Pancreas (tissue), 10 donors: ENCODE data around the gene NR5A1. TPM values are rescaled to one million over a fixed set of nuclear protein-coding genes. Genes with fewer than 3 reads are reported as not detected.

Experiments used
- ATAC-seq, 4 donors: fragments of 200-7000 bp; cut with Tn5 transposase; one replicate each; pipeline versions ENCODE4 v1.8.0 to v1.9.1; 2020; ENCODE audit warnings: mild to moderate bottlenecking in 4 of 4, moderate library complexity in 4 of 4
- DNase-seq, 6 donors: peaks; one replicate each; pipeline ENCODE4 v3.0.0-alpha.2; 2020
- FAIRE-seq: peaks from 2 replicates; lab custom pipeline; 2012; peaks lifted over from hg19 to GRCh38; lab: Jason Lieb, UNC
- H3K27ac ChIP-seq, 4 donors: fragments of 200-600 bp; sonication (generic); 1 replicate in 3 of 4; 2 replicates in 1 of 4; pipeline versions ENCODE4 v1.5.0 to v1.8.0; 2020
- H3K27me3 ChIP-seq, 4 donors: fragments of 200-600 bp; one replicate each; pipeline ENCODE4 v1.8.0; 2021
- H3K36me3 ChIP-seq, 3 donors: fragments of 200-600 bp; sonication (generic) in 1 of 3; one replicate each; pipeline versions ENCODE4 v1.5.0 to v1.8.0; 2020 to 2021
- H3K4me1 ChIP-seq, 3 donors: fragments of 200-600 bp; one replicate each; pipeline ENCODE4 v1.8.0; 2021
- H3K4me3 ChIP-seq, 4 donors: fragments of 200-600 bp; sonication (generic) in 2 of 4; one replicate each; pipeline versions ENCODE4 v1.5.0 to v1.8.0; 2020 to 2021
- H3K9me3 ChIP-seq, 4 donors: fragments of 200-600 bp; one replicate each; pipeline ENCODE4 v1.8.0; 2021
- WGBS, 2 donors: extraction: QIAGEN DNeasy Blood & Tissue Kit; methylation state at CpG; one replicate each; pipeline ENCODE4 v1.1.7; 2013; 5-methylcytosine and 5-hydroxymethylcytosine counted together
- intact Hi-C, 3 donors: fragments of 100-400 bp; cut with DNase I; formaldehyde crosslinking; loops; one replicate each; pipeline versions ENCODE4 v1.11.1 to v1.14.2; 2022
- polyA plus RNA-seq, 2 donors: library from polyadenylated mRNA; stranded (reverse); fragments of 200-250 nt; gene quantifications; one replicate each; pipeline ENCODE4 v1.2.3, GENCODE V29; 2013
- total RNA-seq, 6 donors: library from RNA; stranded (reverse); fragmentation: NEBNext Ultra II Directional in 4 of 6; extraction: Animal tissue kit (Norgen Biotek cat#: 25700) in 4 of 6; gene quantifications; one replicate each; pipeline versions ENCODE4 v1.2.1 to v1.2.4, GENCODE V29; 2021 to 2023
- TF ChIP-seq, protein P1 (sequence below), 4 donors: fragments of 200-600 bp; sonication (generic) in 3 of 4; IDR thresholded peaks; one replicate each; pipeline versions ENCODE4 v1.5.0 to v1.8.0; 2021; ENCODE audit warnings: antibody characterized with exemption in 4 of 4
- donor health status: healthy with polysubstance abuse.
- donor health status: DM: no; HTN: no; CAD: no; lungs with moderate emphysema.
- donor health status: DM: no; HTN: no; CAD: no.
- donor health status: control.
- donor health status: control.
- donor health status: Bipolar disorder and iron deficiency.
- donor health status: DM: yes; HTN: yes; CAD: no.
- donor health status: DM: no; HTN: no; CAD: no.
- donor health status: DM: no; HTN: no; CAD: no.
- donor health status: DM: yes; HTN: yes; CAD: no.

Gene NR5A1
- total and polyA plus RNA-seq, 8 donors, result 0.05 to 0.28 TPM; not detected in 6

DNA sequence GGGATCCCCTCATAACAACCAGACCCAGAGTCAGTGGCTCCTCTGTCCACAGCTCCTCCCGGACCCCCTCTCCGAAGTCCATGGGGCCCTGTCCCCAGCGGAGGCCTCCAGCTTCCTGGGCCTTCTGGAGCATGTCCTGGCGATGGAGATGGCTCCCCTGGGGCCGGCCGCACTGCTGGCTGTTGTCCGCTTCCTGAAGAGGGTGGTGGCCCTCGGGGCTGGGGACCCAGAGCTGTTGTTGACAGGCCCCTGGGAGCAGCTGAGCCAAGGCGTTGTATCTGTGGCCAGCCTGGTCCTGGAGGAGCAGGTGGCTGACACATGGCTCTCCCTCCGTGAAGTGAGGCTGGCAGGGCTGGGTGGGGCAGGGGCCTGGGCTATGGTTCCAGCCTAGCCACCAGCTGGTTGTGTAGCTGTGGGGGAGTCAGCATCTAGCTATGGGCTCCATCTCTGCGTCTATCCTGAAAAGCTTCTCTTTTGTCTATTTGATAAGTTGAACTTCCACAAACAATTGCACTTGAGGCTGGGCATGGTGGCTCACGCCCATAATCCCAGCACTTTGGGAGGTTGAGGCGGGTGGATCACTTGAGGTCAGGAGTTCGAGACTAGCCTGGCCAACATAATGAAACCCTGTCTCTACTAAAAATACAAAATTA lies 52.3 kb downstream of the NR5A1 start:
- FAIRE-seq (no peak), ATAC-seq (no peak), DNase-seq (peak in 2 of 6 donors; percentile 52 to 60)
- TF ChIP-seq, protein P1, sequence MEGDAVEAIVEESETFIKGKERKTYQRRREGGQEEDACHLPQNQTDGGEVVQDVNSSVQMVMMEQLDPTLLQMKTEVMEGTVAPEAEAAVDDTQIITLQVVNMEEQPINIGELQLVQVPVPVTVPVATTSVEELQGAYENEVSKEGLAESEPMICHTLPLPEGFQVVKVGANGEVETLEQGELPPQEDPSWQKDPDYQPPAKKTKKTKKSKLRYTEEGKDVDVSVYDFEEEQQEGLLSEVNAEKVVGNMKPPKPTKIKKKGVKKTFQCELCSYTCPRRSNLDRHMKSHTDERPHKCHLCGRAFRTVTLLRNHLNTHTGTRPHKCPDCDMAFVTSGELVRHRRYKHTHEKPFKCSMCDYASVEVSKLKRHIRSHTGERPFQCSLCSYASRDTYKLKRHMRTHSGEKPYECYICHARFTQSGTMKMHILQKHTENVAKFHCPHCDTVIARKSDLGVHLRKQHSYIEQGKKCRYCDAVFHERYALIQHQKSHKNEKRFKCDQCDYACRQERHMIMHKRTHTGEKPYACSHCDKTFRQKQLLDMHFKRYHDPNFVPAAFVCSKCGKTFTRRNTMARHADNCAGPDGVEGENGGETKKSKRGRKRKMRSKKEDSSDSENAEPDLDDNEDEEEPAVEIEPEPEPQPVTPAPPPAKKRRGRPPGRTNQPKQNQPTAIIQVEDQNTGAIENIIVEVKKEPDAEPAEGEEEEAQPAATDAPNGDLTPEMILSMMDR (IDR thresholded peaks at IDR 0.05), result no peak
- Histone ChIP-seq H3K9me3 (no peaks in the 10 kb centered on the region), H3K27me3 (peaks cover 0 to 3% (median 0%) of the 10 kb centered on the region in 4 donors), H3K27ac (no peak overlapping the region), H3K4me1 (no peaks in the 10 kb centered on the region), H3K4me3 (no peak overlapping the region), H3K36me3 (no peaks in the 10 kb centered on the region)
- 85 to 88% methylated on average over 14 of the region's 14 CpGs for WGBS, 2 donors
- intact Hi-C loops, result no loop called here

DNA sequence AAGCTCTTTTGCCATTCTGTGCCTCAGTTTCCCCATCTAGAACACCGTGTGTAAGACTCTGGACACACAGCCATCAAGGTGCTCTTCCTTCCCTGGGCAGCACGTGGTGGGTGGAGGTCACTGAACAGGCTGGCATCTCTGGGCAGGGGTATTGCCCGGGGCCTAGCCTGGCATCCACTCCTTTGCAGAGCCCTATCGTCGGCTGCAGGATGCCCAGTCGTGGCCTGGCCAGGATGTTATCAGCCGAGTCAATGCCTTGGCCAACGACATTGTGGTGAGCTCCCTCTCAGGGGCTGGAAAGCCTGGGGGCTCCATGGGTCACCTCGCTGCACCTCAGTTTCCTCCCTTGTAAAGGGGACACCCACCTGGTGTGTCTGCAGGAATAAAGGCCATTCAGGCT lies 52.9 kb downstream of the NR5A1 start:
- 70 to 85% methylated on average over 9 of the region's 9 CpGs for WGBS, 2 donors
- Histone ChIP-seq H3K9me3 (no peaks in the 10 kb centered on the region), H3K36me3 (no peaks in the 10 kb centered on the region)

DNA sequence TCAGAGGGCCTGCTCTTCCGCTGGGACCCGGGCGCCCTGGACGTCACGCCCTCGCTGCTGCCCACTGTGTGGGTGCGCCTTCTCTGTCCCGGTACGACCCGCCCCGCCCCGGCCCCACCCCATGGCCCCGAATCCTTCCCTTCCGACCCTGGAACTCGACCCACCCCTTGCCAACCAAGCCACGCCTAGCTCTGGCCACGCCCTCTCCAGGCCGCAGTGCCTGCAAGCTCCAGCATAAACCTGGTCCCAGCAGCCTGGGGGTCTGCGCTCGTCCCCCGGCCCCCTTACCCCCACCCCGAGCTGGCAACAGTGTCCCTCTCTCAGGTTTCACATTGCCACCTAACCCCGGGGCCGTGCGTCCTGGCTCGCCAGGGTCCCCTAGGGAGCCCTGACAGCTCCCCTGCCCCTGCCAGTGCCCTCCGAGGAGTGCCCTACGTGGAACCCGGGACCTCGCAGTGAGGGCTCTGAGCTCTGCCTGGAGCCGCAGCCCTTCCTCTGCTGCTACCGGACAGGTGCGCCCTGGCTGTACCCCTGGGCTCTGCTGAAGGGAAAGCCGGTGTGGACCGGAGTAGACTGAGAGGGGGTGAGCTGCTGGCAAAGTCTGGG lies 53.5 kb downstream of the NR5A1 start:
- H3K27ac ChIP-seq, result no peak overlapping the region
- H3K4me1 ChIP-seq, result no peaks in the 10 kb centered on the region
- no peaks in the 10 kb centered on the region for H3K36me3 ChIP-seq
- intact Hi-C loops, result no loop called here
- no peaks in the 10 kb centered on the region for H3K9me3 ChIP-seq
- TF ChIP-seq, protein P1 (IDR thresholded peaks at IDR 0.05), result no peak
- H3K4me3 ChIP-seq, result peak overlapping the region in 1 of 4 donors; percentile 22
- peak in 2 of 4 donors; percentile 29 to 33 for ATAC-seq
- 28 to 33% methylated on average over 29 to 35 of the region's 35 CpGs for WGBS, 2 donors
- peaks cover 0 to 3% (median 0%) of the 10 kb centered on the region in 4 donors for H3K27me3 ChIP-seq
- no peak for FAIRE-seq
- DNase-seq, result peak in 2 of 6 donors; percentile 49 to 55

More for the DNA sequence above, 52.9 kb downstream of the NR5A1 start:
- FAIRE-seq, result no peak
- Histone ChIP-seq H3K4me1 (no peaks in the 10 kb centered on the region), H3K27ac (no peak overlapping the region), H3K27me3 (peaks cover 0 to 3% (median 0%) of the 10 kb centered on the region in 4 donors), H3K4me3 (no peak overlapping the region)
- no peak for ATAC-seq
- TF ChIP-seq, protein P1 (IDR thresholded peaks at IDR 0.05), result no peak
- DNase-seq, result peak in 1 of 6 donors; percentile 32
- intact Hi-C loops, result no loop called here

DNA sequence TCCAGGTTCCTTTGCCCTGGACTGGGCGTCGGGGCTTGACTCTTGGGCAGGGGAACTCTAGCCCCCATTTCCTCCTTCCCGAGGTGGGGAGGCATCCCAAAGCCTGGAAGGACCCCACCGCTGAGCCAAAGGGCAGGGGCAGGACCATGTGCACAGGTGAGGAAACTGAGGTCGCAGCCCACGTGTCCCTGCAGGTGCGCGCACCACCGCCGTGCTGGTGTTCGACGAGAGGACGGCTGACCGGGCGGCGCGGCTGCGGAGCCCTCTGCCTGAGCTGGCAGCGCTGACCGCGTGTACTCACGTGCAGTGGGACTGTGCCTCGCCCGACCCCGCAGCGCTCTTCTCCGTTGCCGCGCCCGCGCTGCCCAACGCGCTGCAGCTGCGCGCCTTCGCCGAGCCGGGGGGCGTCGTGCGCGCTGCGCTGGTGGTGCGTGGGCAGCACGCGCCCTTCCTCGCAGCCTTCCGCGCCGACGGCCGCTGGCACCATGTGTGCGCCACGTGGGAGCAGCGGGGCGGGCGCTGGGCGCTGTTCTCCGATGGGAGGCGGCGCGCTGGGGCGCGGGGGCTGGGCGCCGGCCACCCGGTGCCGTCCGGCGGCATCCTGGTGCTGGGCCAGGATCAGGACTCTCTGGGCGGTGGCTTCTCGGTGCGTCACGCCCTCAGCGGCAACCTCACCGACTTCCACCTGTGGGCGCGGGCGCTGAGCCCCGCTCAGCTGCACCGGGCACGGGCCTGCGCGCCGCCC lies 54.2 kb downstream of the NR5A1 start:
- Histone ChIP-seq H3K9me3 (no peaks in the 10 kb centered on the region), H3K27ac (no peak overlapping the region), H3K27me3 (peaks cover 0 to 3% (median 0%) of the 10 kb centered on the region in 4 donors), H3K4me1 (no peaks in the 10 kb centered on the region), H3K4me3 (peak overlapping the region in 1 of 4 donors; percentile 22), H3K36me3 (no peaks in the 10 kb centered on the region)
- DNase-seq, result peak in 2 of 6 donors; percentile 56 to 59
- peak in 1 of 4 donors; percentile 36 for ATAC-seq
- intact Hi-C loops, result no loop called here
- TF ChIP-seq, protein P1 (IDR thresholded peaks at IDR 0.05), result no peak
- no peak for FAIRE-seq
- WGBS, 2 donors, result 29% methylated on average over 74 to 85 of the region's 85 CpGs
